HEK293 (cell line): ENCODE data around the gene TUBGCP6.

Experiments used
- CTCF ChIA-PET: fragments of 350-600 bp; formaldehyde crosslinking; extraction: SDS; loops from one replicate; lab custom pipeline; 2021; ENCODE audit warnings: antibody characterized with exemption; lab: Yijun Ruan, JAX
- POLR2A ChIA-PET: fragments of 300-600 bp; formaldehyde crosslinking; extraction: SDS; loops from one replicate; lab custom pipeline; 2020; ENCODE audit warnings: antibody characterized with exemption, inconsistent platforms; lab: Yijun Ruan, JAX
- H3K27ac ChIP-seq: fragments of 200-500 bp; sonication (Bioruptor generic); 2 replicates; pipeline ENCODE4 v1.5.1; 2014; ENCODE audit warnings: low read depth, low read length, control low read depth, inconsistent platforms; ENCODE audit errors: extremely low read depth
- H3K36me3 ChIP-seq, 2 experiments: fragments of 200-500 bp in 1 of 2; sonication (Bioruptor generic) in 1 of 2; 1 replicate in 1 of 2; 2 replicates in 1 of 2; pipeline ENCODE4 v1.5.1; 2014 to 2017; ENCODE audit warnings: inconsistent platforms in 2 of 2, low read length in 2 of 2; ENCODE audit not compliant: control insufficient read depth in 2 of 2, insufficient read depth in 1 of 2
- H3K4me1 ChIP-seq: fragments of 200-500 bp; sonication (Bioruptor generic); 2 replicates; pipeline ENCODE4 v1.5.1; 2014; ENCODE audit warnings: mild to moderate bottlenecking, low read length, inconsistent platforms; ENCODE audit not compliant: control insufficient read depth, insufficient read depth
- H3K4me3 ChIP-seq: 2 replicates; pipeline ENCODE4 v1.5.1; 2011; ENCODE audit warnings: low read depth, mild to moderate bottlenecking, control low read depth, low read length, moderate library complexity
- H3K9me3 ChIP-seq: fragments of 200-500 bp; sonication (Bioruptor generic); 2 replicates; pipeline ENCODE4 v1.5.1; 2014; ENCODE audit warnings: low read depth, low read length, inconsistent platforms; ENCODE audit not compliant: control insufficient read depth, insufficient read depth
- BCL11A ChIP-seq: fragments of 450-650 bp; formaldehyde crosslinking; IDR thresholded peaks from 2 replicates; pipeline ENCODE4 v1.5.1; 2016; ENCODE audit warnings: low read depth, missing biosample characterization, missing genetic modification characterization
- GLIS2 ChIP-seq: fragments of 450-650 bp; formaldehyde crosslinking; IDR thresholded peaks from 2 replicates; pipeline ENCODE4 v1.5.1; 2016; ENCODE audit warnings: missing biosample characterization, missing genetic modification characterization
- HOXD13 ChIP-seq: sonication (generic); formaldehyde crosslinking; IDR thresholded peaks from 2 replicates; pipeline ENCODE4 v1.8.0; 2022; ENCODE audit warnings: missing genetic modification reagents, borderline replicate concordance
- MZF1 ChIP-seq: fragments of 450-650 bp; formaldehyde crosslinking; IDR thresholded peaks from 2 replicates; pipeline ENCODE4 v1.5.1; 2017; ENCODE audit warnings: missing biosample characterization, missing genetic modification characterization, borderline replicate concordance
- REPIN1 ChIP-seq: fragments of 450-650 bp; formaldehyde crosslinking; IDR thresholded peaks from 2 replicates; pipeline ENCODE4 v1.5.1; 2017; ENCODE audit warnings: missing biosample characterization, missing genetic modification characterization, low read depth
- WT1 ChIP-seq: fragments of 450-650 bp; formaldehyde crosslinking; IDR thresholded peaks from 2 replicates; pipeline ENCODE4 v1.5.1; 2016; ENCODE audit warnings: missing biosample characterization, missing genetic modification characterization
- YY1 ChIP-seq: fragments of 450-650 bp; formaldehyde crosslinking; IDR thresholded peaks from 2 replicates; pipeline ENCODE4 v1.5.1; 2018; ENCODE audit warnings: missing biosample characterization, missing genetic modification characterization
- ZFHX2 ChIP-seq: fragments of 450-650 bp; formaldehyde crosslinking; conservative IDR thresholded peaks from 2 replicates; pipeline ENCODE4 v1.5.1; 2016; ENCODE audit warnings: missing biosample characterization, missing genetic modification characterization
- ZFP69B ChIP-seq: fragments of 450-650 bp; formaldehyde crosslinking; IDR thresholded peaks from 2 replicates; pipeline ENCODE4 v1.5.1; 2016; ENCODE audit warnings: missing biosample characterization, missing genetic modification characterization
- ZNF121 ChIP-seq: fragments of 450-650 bp; formaldehyde crosslinking; IDR thresholded peaks from 2 replicates; pipeline ENCODE4 v1.5.1; 2016; ENCODE audit warnings: missing biosample characterization, missing genetic modification characterization
- ZNF138 ChIP-seq: fragments of 450-650 bp; formaldehyde crosslinking; IDR thresholded peaks from 2 replicates; pipeline ENCODE4 v1.5.1; 2016; ENCODE audit warnings: missing biosample characterization, missing genetic modification characterization, borderline replicate concordance
- ZNF24 ChIP-seq: fragments of 450-650 bp; formaldehyde crosslinking; IDR thresholded peaks from 2 replicates; pipeline ENCODE4 v1.5.1; 2016; ENCODE audit warnings: missing biosample characterization, missing genetic modification characterization
- ZNF302 ChIP-seq: fragments of 450-650 bp; formaldehyde crosslinking; IDR thresholded peaks from 2 replicates; pipeline ENCODE4 v1.5.1; 2016; ENCODE audit warnings: missing biosample characterization, missing genetic modification characterization, low read depth
- ZNF596 ChIP-seq: fragments of 450-650 bp; IDR thresholded peaks from 2 replicates; pipeline ENCODE4 v1.5.0; 2018; ENCODE audit warnings: missing biosample characterization, mild to moderate bottlenecking, missing genetic modification characterization, moderate library complexity
- TF ChIP-seq, protein P1 (sequence below): fragments of 450-650 bp; formaldehyde crosslinking; IDR thresholded peaks from 2 replicates; pipeline ENCODE4; 2016; ENCODE audit warnings: missing biosample characterization, missing genetic modification characterization
- TF ChIP-seq, protein P2 (sequence below): fragments of 450-650 bp; formaldehyde crosslinking; IDR thresholded peaks from 2 replicates; pipeline ENCODE4 v1.5.1; 2016; ENCODE audit warnings: missing biosample characterization, missing genetic modification characterization
- TF ChIP-seq, protein P3 (sequence below): fragments of 450-650 bp; formaldehyde crosslinking; IDR thresholded peaks from 2 replicates; pipeline ENCODE4 v1.5.1; 2016; ENCODE audit warnings: missing biosample characterization, missing genetic modification characterization
- TF ChIP-seq, protein P4 (sequence below): fragments of 450-650 bp; formaldehyde crosslinking; conservative IDR thresholded peaks from 2 replicates; pipeline ENCODE4 v1.5.1; 2016; ENCODE audit warnings: low read depth, missing biosample characterization, missing genetic modification characterization

Gene TUBGCP6

DNA sequence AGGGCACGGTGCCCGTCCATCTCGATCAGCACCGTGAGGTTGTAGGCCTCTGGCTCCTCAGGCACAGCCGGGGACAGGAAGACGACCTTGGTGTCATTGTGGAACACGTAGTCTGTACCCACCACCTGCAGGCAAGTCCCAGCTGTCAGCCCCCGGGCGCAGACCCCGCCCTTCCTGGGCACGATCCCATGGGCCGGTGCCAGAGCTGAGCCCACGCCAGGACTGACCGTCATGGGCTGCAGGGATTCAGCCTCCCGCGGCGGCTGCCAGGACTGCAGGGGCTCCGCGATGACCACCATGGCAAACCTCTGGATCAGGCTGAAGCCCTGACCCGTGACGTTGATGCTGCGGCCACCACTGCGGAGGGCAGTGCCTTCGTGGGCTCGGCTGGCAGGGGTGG, 37.1 kb upstream of the TUBGCP6 start:
- ChIA-PET POLR2A (interaction anchor here (1.4 kb wide), 1 partner anchor 13 kb away, joined by 3 read pairs; no protein-coding TSS in a partner anchor), CTCF (interaction anchor here (0.7 kb wide), 1 partner anchor 368 kb away, joined by 3 read pairs; no protein-coding TSS in a partner anchor)
- no peaks in the 10 kb centered on the region for H3K9me3 ChIP-seq
- peaks cover 0 to 94% of the 10 kb centered on the region in 2 experiments; a peak in 2 of 3 replicates for H3K36me3 ChIP-seq
- no peak overlapping the region for H3K4me3 ChIP-seq
- H3K27ac ChIP-seq = no peak overlapping the region
- no peaks in the 10 kb centered on the region for H3K4me1 ChIP-seq
- TF ChIP-seq YY1 (no peak), BCL11A (tag by site-specific recombination) (no peak), ZFP69B (no peak), MZF1 (tag by site-specific recombination) (no peak), GLIS2 (no peak)
- TF ChIP-seq, protein P1, sequence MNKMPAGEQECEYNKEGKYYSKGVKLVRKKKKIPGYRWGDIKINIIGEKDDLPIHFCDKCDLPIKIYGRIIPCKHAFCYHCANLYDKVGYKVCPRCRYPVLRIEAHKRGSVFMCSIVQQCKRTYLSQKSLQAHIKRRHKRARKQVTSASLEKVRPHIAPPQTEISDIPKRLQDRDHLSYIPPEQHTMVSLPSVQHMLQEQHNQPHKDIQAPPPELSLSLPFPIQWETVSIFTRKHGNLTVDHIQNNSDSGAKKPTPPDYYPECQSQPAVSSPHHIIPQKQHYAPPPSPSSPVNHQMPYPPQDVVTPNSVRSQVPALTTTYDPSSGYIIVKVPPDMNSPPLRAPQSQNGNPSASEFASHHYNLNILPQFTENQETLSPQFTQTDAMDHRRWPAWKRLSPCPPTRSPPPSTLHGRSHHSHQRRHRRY (tag by site-specific recombination) = no peak
- TF ChIP-seq, protein P2, sequence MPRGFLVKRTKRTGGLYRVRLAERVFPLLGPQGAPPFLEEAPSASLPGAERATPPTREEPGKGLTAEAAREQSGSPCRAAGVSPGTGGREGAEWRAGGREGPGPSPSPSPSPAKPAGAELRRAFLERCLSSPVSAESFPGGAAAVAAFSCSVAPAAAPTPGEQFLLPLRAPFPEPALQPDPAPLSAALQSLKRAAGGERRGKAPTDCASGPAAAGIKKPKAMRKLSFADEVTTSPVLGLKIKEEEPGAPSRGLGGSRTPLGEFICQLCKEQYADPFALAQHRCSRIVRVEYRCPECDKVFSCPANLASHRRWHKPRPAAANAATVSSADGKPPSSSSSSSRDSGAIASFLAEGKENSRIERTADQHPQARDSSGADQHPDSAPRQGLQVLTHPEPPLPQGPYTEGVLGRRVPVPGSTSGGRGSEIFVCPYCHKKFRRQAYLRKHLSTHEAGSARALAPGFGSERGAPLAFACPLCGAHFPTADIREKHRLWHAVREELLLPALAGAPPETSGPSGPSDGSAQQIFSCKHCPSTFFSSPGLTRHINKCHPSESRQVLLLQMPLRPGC = no peak
- TF ChIP-seq, protein P3, sequence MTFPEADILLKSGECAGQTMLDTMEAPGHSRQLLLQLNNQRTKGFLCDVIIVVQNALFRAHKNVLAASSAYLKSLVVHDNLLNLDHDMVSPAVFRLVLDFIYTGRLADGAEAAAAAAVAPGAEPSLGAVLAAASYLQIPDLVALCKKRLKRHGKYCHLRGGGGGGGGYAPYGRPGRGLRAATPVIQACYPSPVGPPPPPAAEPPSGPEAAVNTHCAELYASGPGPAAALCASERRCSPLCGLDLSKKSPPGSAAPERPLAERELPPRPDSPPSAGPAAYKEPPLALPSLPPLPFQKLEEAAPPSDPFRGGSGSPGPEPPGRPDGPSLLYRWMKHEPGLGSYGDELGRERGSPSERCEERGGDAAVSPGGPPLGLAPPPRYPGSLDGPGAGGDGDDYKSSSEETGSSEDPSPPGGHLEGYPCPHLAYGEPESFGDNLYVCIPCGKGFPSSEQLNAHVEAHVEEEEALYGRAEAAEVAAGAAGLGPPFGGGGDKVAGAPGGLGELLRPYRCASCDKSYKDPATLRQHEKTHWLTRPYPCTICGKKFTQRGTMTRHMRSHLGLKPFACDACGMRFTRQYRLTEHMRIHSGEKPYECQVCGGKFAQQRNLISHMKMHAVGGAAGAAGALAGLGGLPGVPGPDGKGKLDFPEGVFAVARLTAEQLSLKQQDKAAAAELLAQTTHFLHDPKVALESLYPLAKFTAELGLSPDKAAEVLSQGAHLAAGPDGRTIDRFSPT = peak; percentile 54; the same call in 1 of the 2 replicates
- TF ChIP-seq, protein P4, sequence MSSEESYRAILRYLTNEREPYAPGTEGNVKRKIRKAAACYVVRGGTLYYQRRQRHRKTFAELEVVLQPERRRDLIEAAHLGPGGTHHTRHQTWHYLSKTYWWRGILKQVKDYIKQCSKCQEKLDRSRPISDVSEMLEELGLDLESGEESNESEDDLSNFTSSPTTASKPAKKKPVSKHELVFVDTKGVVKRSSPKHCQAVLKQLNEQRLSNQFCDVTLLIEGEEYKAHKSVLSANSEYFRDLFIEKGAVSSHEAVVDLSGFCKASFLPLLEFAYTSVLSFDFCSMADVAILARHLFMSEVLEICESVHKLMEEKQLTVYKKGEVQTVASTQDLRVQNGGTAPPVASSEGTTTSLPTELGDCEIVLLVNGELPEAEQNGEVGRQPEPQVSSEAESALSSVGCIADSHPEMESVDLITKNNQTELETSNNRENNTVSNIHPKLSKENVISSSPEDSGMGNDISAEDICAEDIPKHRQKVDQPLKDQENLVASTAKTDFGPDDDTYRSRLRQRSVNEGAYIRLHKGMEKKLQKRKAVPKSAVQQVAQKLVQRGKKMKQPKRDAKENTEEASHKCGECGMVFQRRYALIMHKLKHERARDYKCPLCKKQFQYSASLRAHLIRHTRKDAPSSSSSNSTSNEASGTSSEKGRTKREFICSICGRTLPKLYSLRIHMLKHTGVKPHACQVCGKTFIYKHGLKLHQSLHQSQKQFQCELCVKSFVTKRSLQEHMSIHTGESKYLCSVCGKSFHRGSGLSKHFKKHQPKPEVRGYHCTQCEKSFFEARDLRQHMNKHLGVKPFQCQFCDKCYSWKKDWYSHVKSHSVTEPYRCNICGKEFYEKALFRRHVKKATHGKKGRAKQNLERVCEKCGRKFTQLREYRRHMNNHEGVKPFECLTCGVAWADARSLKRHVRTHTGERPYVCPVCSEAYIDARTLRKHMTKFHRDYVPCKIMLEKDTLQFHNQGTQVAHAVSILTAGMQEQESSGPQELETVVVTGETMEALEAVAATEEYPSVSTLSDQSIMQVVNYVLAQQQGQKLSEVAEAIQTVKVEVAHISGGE (tag by site-specific recombination) = no peak

DNA sequence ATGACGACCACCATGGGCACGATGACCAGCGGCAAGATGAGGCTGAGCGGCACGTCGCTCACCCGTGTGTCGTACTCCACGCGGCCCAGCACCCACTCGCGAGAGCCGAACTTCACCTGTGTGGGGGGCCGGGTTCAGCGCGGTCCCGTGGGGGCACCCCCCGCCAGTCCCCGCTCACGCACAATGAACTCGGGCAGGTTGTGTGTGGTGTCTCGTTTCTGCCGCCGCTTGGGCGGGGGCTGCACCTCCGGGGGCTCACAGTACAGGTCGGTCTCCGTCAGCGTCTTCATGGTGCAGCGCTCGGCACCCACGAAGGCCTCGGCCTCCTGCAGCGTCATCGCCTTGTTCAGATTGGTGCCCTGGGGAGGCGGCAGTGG, 36.5 kb upstream of the TUBGCP6 start:
- TF ChIP-seq REPIN1 (tag by site-specific recombination) (no peak), HOXD13 (CRISPR knock-in tag) (no peak)
- TF ChIP-seq, all 188 proteins: peak for 0
- POLR2A ChIA-PET = interaction anchor here (1.4 kb wide), 1 partner anchor 12 kb away, joined by 3 read pairs; no protein-coding TSS in a partner anchor
- peaks cover 0 to 94% of the 10 kb centered on the region in 2 experiments; a peak in 2 of 3 replicates for H3K36me3 ChIP-seq
- no peaks in the 10 kb centered on the region for H3K9me3 ChIP-seq
- CTCF ChIA-PET = interaction anchor here (0.7 kb wide), 1 partner anchor 368 kb away, joined by 3 read pairs; no protein-coding TSS in a partner anchor
- H3K27ac ChIP-seq = no peak overlapping the region
- H3K4me1 ChIP-seq = no peaks in the 10 kb centered on the region
- H3K4me3 ChIP-seq = no peak overlapping the region

DNA sequence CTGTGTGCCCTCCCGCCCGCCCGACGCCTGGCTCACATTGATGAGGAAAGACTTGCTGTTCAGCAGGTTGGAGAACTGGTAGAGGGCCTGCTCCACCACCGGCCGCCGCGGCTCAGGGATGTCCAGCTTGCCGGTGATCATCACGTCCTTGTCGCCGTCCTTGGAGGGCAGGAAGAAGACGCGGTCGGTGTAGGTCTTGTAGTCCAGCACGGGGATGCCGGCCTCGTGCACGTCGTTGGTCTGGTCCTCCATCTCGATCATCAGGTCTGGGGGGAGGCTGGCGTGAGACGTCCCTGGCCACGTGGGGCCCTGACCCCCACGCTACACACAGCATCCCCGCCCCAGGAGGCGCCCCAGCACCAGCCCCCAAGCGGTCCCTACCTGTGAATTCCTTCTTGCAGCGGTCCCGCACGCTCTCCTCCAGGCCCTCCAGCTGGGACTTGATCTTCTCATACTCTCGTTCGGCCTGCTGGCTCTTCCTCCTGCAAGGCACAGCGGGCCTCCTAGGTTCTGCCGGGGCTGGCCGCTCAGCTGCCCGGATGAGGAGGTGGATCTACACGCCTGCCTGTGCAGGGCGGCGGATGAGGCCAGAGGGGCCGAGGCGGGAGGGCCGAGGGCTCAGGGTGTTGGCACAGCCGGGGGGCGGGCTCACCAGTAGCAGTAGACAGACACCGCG, 36.0 kb upstream of the TUBGCP6 start:
- H3K36me3 ChIP-seq = peaks cover 0 to 94% of the 10 kb centered on the region in 2 experiments; a peak in 2 of 3 replicates
- POLR2A ChIA-PET = interaction anchor here (0.9 to 1.4 kb wide), 2 partner anchors 12 to 25 kb away, joined by 3 to 4 read pairs; no protein-coding TSS in a partner anchor
- no peak overlapping the region for H3K27ac ChIP-seq
- H3K9me3 ChIP-seq = no peaks in the 10 kb centered on the region
- CTCF ChIA-PET = no interaction called here
- TF ChIP-seq ZNF138 (tag by site-specific recombination) = no peak
- TF ChIP-seq ZFHX2 = no peak
- no peak for TF ChIP-seq ZNF121 (tag by site-specific recombination)
- TF ChIP-seq WT1 (tag by site-specific recombination) = no peak
- no peak for TF ChIP-seq YY1
- no peak for TF ChIP-seq ZNF24 (tag by site-specific recombination)
- no peak for TF ChIP-seq ZNF302 (tag by site-specific recombination)
- TF ChIP-seq ZNF596 (tag by site-specific recombination) = no peak
- H3K4me3 ChIP-seq = no peak overlapping the region
- no peaks in the 10 kb centered on the region for H3K4me1 ChIP-seq
